Activated CD4-positive, alpha-beta T cell treated with anti-CD3 and anti-CD28 coated beads, Interleukin-10, Interleukin-2, amounts not matched to agents 100 ng/mL and 50 ng/mL, durations not matched to agents 16 hours and 8 hours (primary cell): Measurements from ENCODE around the gene ITPKC.
"Not testable (repeated sequence)": the region's sequence is repeated elsewhere in the genome, so short reads cannot be mapped to it uniquely, and the experiment has no call there.

Experiments
- DNase-seq: peaks from one replicate; pipeline ENCODE4 v3.0.0-alpha.2; 2020

The ITPKC gene

DNA sequence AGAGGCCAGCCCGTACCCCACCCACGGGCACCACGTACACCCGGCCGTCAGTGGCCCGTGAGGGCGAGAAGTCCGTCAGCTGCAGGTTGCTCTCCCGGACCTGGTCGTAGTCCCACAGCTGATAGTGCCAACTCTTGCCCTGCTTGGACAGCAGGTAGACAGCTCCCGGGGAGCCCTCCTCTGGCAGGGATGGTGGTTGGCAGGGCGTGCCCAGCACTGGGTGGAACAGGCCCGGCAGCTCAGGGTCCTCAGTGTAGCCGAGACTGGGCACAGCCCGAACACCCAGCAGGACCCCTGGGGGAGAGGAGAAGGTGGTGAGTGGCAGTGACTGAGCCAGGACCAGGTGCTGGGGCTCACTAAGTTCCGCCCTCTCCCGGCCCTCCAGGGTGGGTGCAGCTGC is 25.6 kb downstream of the ITPKC start:
- DNase-seq = no peak

DNA sequence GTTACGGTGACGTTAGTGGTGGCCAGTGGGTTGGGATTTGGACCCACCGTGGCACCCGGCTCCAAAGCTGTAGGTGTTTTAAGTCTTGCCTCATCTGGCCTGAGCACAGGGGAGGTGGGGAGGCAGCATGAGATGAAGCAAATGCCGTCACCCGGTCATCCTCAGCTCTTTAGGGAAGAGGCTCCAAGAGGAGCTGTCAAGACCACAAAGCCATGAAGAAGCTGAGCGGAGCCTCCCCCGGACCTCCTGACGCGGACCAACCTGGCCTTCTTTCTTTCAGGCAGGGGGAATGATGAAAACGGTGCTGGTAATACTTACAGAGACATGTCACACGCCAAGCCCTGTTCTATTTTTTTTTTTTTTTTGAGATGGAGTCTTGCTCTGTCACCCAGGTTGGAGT is 26.0 kb downstream of the ITPKC start:
- no peak for DNase-seq

DNA sequence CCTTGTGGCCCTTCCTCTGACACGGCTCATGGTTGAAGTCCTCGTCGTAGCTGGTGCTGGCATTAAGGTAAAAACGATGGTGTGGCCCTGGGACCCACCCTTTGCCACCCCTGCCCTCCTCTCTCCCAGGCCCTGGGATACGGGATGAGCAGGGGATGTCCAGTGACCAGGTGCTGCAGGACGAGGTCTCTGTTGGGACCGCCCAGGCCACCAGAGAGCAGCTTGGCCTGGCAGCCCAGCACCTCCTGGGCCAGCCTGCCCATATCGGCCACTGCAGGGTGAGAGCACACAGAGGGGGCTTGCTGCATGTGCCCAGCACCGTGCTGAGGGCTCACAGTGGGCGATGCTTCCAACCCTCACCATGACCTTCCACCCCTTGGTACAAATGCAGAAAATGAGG is 27.0 kb downstream of the ITPKC start:
- DNase-seq = no peak

DNA sequence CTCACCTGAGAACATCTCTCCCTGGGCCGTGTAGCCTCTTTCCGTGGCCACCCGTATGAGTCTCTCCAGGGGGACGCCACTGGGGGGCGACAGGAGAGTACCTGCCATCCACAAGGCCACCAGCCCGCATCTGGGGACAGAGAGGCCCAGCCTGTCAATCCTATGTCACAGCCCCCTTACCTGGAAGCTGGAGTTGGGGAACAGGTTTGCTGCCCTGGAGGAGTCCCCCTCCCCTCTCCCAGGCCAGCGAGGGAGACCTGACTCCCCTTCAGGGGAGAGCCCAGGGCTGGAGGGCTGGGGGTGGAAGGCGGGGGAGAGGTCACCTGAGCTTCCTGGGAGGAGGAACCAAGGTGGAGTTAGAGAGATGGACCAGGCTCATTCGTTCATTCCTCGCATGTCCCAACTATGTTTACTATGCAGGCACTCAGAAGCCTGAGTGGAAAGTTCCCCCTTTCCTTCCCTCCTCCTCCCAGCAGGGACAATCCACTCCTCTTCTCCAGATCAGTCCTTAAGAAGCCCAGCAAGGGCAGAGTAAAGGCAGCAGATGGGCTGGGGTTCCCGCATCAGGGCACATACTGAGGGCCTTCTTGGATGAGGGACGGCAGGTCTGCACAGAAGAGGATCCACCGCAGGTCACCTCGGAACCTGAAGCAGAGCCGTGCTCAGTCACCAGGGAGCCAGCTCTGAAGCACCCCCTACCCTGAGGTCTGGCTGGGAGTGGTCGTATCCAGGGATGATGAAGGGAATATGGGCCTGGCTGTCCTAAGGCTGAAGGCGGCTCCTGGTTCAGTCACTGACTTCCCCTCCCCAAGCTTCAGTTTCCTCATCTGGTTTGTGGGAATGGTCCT is 27.9 kb downstream of the ITPKC start:
- no peak for DNase-seq

DNA sequence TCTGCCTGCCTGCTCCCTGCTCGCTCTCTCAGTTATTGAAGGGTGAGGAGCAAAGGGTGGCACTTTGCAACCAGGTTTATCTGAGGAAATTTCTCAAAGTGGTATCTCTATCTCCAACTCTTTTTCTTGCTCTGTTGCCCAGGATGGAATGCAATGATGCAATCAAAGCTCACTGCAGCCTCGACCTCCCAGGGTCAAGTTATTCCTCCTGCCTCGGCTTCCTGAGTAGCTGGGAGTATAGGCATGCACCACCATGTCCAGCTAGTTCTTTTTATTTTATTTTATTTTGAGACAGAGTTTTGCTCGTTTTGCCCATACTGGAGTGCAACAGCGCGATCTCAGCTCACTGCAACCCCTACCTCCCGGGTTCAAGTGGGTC is 28.5 kb downstream of the ITPKC start:
- DNase-seq = no peak

DNA sequence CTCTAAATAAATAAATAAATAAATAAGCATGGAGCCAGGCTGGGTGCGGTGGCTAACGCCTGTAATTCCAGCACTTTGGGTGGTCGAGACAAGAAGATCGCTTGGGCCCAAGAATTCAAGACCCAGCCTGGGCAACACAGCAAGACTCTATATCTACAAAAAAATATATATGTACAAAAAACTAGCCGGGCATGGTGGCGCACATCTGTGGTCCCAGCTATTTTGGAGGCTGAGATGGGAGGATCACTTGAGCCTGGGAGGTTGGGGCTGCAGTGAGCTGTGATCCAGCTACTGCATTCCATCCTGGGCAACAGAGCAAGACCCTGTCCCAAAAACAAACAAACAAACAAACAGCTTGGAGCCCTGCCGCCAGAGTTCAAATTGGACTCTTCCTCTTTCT is 30.6 kb downstream of the ITPKC start:
- no peak for DNase-seq

DNA sequence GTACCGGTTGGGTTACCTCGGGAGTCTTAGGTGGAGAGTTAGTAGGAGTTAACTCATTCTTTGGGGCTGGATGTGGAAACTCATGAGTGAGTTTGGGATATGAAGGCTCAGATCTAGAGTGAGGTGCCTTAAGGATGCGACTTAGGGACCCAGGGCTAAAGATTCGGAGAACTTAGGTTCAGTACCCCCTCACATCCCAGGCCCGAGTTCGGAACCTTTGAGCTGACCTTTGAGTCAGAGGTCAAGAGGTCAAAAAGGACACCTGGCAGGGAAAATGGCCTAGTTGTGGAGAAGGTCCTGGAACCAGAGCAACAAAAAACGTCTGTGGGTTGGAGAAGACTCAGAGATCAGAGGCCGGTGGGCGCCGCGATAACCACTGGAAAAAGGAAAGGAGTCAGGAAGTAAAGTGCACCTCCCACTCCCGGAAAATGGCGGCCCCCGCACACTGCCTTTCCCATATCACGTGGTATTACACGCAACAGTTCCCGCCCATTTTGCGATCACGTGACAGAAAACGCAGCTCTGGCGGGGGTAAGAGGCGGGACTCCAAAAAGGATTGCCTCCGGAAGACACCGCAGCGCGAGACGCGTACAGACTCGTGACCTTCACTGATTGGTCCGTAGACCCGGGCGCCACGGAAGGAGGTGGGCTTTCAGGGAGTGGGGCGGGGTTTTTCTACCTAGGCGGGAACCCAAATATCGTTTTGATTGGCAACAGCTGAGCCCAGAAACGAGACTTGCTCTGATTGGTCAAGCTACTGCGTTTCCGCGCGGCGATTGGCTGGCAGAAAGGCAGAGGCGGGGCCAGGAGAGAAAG is 33.4 kb downstream of the ITPKC start, which contains the start of gene ACTMAP:
Gene ACTMAP (minus strand): TSS at position 420 of the 816 bp plus-strand sequence. CDS start 674 bp downstream, outside the sequence.
- DNase-seq = peak; percentile 100

DNA sequence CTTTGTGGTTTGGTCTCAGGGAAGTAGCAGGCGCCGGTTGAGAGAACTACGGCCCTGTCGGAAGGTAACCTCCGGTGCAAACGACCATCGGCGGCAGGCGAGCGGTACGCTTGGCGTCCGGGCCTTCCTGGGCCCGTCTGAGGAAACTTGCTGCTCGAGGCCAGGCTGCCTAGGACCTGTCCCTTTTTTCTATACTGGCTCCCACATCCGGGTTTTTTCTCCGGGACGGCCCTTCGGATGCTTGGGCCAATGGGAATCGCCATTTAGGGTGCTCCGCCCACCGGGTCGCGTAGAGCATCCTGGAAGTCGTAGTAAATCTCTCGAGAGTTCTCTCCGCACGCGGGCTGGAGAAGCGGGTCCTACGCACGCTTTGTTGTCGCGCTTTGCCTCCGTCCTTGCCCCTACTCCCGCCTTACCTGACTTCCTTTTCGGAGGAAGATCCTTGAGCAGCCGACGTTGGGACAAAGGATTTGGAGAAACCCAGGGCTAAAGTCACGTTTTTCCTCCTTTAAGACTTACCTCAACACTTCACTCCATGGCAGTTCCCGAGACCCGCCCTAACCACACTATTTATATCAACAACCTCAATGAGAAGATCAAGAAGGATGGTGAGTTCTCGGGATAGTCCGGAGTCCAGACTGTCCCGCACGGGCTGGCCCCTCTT is 34.1 kb downstream of the ITPKC start, which contains the start of gene SNRPA:
Gene SNRPA (plus strand): TSS at position 330 of the 664 bp plus-strand sequence. CDS start 206 bp downstream, at position 536.
- DNase-seq = peak; percentile 98

DNA sequence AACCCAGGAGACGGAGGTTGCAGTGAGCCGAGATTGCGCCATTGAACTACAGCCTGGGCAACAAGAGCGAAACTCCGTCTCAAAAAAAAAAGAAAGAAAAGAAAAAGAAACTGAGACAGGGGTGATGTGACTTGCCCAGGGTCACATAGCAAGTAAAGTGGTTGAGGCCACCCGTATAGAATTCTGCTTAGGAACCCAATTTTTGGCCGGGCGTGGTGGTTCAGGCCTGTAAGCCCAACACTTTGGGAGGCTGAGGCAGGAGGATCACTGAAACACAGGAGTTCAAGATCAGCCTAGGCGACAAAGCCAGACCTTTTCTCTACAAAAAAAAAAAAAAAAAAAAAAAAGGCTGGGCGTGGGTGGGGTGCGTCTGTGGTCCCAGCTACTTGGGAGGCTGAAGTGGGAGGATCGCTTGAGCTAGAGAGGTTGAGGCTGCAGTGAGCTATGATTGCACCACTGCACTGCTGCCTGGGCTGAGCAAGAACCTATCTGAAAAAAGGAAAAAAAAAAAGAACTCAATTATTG is 35.4 kb downstream of the ITPKC start:
- DNase-seq = peak; percentile 42

DNA sequence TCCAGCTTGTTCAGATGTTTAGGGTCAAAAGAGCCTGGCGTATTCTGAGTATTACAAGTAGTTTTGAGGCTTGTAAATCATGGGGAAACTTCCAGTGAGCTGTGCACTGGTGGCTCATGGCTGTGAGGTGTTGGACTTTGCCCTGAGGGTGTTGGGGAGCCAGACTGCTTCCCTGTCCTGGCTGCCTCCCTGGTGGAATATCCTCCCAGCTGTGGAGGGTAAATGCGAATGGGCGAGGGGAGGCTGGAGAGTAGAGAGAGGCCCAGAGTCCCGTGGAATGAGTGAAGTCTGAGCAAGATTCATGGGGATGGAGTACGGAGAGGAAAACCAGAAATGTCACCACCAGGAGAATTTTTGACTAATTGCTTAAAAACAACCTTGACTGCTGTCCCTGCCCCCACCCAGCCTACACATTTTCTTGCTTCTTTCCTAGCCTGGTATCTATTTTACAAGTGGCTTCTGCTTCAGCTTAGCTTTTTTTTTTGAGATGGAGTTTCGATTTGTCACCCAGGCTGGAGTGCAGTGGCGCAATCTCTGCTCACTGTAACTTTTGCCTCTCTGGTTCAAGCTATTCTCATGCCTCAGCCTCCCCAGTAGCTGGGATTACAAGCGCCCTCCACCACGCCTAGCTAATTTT is 37.8 kb downstream of the ITPKC start:
- DNase-seq = peak; percentile 82

DNA sequence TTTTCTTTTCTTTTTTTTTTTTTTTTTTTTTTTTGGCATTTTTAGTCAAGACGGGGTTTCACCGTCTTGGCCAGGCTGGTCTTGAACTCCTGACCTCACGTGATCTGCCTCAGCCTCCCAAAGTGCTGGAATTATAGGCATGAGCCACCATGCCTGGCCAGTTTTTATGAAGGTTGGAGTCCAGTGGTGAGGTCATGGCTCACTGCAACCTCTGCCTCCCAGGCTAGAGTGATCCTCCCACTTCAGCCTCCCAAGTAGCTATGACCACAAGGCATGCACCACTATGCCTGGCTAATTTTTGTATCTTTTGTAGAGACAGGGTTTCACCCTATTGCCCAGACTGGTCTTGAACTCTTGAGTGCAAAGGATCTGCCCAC is 38.3 kb downstream of the ITPKC start:
- no peak for DNase-seq

DNA sequence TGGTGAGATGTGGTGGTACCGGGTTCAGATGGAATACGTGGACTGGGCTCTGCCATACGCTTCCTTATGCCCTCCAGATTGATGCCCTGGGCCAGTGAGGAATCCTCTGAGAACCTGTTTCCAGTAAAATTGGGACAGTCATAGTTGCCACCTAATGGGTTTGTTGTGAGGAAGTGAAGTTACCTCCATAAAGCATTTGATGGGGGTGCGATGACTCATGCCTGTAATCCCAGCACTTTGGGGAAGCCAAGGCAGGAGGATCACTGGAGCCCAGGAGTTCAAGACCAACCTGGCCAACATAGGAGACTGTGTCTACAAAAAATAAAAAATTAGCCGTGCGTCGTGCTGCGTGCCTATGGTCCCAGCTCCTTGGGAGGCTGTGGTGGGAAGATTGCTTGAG is 38.9 kb downstream of the ITPKC start:
- no peak for DNase-seq

DNA sequence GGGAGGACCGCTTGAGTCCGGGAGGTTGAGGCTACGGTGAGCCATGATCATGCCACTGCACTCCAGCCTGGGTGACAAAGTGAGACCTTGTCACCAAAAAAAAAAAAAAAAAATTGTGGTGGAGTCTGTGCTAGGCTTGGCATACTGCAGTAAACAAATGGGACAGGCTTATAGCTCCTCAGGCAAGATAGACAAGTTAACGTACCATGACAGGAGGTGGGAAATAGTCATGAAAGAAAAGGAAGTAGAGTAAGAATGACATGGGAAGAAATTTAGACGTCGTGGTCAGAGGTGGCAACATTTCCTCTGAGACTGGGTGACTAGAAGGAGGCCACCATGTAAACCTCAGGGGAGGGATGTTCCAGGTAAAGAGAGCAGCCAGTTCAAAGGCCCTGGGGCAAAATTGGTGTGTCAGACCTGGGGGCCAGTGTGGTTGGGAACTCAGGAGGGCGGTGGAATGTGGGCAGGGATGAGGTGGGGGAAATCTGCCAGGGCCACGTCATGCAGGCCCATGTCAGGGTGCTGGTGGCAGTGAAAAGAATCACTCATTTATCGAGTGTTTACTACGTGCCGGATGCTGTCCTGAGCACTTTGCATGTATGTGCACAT is 39.7 kb downstream of the ITPKC start:
- peak; percentile 48 for DNase-seq

DNA sequence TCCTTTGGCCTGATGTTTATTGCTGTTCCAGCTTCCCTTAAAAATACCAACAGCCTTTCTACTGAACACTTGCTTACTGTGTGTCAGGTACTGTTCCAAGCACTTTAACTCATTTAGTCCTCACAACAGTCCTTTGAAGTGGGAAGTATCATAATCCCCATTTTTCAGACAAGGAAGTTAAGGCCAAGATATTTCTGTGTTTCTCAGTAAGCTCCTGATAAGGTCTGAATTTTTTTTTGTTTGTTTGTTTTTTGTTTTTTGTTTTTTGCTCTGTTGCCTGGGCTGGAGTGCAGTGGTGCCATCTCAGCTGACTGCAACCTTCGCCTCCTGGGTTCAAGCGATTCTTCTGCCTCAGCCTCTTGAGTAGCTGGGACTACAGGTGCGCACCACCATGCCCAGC is 41.6 kb downstream of the ITPKC start:
- no peak for DNase-seq

DNA sequence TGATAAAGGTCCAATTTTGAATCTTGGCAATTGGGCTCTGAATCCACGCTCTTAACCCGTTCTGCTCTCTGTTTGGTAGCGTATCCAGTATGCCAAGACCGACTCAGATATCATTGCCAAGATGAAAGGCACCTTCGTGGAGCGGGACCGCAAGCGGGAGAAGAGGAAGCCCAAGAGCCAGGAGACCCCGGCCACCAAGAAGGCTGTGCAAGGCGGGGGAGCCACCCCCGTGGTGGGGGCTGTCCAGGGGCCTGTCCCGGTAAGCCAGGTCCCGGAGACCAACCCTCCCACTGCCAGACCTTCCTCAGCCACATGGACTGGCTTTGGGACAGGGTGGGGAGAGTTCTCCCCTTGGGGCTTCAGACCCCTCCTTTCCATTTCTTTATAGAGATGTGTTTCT is 42.4 kb downstream of the ITPKC start:
- DNase-seq = no peak

DNA sequence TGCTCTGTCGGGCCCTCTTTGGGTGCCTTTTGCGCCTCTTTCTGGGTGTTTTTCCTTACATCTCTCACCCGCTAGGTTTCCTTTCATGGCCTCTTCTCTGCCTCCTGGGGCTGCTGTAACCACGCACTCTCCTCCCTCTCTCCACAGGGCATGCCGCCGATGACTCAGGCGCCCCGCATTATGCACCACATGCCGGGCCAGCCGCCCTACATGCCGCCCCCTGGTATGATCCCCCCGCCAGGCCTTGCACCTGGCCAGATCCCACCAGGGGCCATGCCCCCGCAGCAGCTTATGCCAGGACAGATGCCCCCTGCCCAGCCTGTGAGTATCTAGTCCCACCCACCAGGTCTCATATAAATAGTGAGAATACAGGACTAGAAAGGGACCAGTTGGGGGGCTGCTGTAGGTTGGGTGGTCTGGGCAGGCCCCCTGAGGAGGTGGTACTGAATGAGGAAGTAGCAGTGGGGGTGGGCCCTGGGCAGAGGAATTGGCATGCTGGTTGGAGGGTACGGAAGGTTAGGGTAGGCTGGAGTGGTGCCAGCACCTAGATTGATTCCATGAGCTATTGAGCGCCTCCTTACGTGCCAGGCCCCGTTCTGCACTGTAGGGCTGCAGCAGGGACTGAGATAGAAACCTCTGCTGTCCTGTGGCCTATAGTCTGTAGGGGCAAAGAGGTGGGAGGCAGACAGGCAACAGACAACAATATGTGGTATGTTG is 46.0 kb downstream of the ITPKC start:
- DNase-seq = no peak

DNA sequence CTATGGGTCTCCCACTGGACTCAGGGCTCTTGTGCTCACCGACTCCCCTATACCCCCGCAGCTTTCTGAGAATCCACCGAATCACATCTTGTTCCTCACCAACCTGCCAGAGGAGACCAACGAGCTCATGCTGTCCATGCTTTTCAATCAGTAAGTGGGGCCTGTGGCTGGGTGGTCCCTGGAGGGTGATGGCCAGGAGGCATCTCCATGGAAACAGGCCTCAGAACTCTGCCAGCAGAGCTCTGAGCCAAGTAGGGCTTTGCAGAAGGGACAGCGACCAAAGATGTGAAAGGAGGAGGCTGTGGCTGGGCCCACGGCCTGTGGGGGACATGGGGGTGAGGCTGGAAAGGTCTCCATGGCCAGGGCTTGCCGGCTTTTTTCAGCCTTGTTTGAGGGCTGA is 46.6 kb downstream of the ITPKC start:
- DNase-seq = no peak

DNA sequence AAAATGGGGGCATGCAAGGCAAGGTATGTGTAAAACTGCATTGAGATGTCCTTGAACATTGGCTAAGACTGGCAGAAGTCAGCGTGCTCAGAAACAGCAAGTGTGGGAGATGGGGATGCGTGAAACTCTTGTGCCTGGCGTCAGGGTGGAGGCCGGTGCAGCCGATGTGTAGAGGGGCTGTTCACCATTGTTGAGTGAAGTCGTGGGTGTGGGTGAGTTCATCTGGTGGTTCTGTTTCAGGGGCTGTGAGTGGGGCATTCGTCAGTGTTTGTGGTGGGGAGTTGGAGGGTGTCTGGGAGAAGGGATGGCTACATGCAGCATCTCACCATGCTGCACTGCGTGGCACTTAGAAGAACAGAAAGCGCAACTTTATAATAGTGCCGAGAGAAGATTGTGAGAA is 47.1 kb downstream of the ITPKC start:
- no peak for DNase-seq

DNA sequence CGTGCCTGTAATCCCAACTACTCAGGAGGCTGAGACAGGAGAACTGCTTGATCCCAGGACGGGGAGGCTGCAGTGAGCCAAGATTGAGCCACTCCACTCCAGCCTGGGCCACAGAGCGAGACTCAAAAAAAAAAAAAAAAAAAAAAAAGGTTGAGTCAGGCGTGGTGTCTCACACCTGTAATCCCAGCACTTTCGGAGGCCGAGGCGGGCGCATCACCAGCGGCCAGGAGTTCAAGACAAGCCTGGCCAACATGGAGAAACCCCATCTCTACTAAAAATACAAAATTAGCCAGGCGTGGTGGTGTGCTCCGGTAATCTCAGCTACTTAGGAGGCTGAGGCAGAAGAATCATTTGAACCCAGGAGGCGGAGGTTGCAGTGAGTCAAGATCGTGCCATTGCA is 49.5 kb downstream of the ITPKC start:
- not testable (repeated sequence) for DNase-seq

DNA sequence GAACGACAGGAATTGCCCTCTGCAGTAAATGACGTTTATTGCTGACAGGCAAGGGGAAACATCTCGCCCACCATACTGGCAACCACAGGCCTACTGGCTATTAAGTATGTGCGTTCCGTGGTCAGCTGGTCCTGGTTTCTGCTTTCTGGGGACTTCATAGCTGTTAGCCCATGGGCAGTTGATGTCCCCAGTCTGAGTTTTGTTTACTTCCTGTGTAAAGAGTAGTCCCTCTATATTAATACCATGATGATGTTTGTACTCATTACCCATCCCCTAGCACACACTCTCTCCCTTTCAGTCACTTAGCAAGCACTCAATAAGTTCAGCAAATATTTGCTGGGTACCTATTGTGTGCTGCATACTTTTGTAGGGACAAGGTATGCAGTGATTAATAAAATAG is 52.0 kb downstream of the ITPKC start:
- no peak for DNase-seq

DNA sequence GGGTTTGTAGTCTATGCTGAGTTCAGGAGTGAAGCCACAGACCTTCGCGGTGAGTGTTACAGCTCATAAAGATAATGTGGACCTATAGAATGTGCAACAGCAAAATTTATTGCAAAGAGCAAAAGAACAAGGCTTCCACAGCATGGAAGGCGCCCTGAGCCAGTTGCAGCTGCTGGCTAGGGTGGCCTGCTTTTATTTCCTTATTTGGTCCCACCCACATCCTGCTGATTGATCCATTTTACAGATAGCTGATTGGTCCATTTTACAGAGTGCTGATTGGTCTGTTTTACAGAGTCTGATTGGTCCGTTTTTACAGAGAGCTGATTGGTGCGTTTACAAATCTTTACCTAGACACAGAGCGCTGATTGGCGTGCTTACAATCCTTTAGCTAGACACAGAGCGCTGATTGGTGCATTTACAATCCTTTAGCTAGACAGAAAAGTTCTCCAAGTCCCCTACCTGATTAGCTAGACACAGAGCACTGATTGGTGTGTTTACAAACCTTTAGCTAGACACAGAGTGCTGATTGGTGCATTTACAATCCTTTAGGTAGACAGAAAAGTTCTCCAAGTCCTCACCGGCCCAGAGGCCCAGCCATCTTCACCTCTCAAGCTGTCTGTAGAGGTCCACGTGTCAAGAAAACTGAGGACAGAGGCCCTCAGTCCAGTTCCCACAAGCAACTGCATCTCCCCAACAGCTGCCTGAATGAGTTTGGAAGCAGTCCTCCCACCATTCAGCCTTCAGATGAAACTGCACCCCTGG is 54.4 kb downstream of the ITPKC start:
- peak; percentile 35 for DNase-seq
